ENCODE data around the gene JCAD. TPM values are rescaled to one million over a fixed set of nuclear protein-coding genes. Genes with fewer than 3 reads are reported as not detected.

The JCAD gene
- total RNA-seq: 9.8 and 12.2 TPM in 2 replicates

GRCh38 chr10:30059209-30060107 lies at the start of gene JCAD:
Gene JCAD, minus strand, starts transcription at chr10:30059586. Its CDS starts 11,774 bp downstream, at chr10:30047812.

Data from epithelial cell of alveolus of lung (primary cell).